PC-9 (cell line): ENCODE measurements around the gene MYO5B. TPM values are rescaled to one million over a fixed set of nuclear protein-coding genes. Genes with fewer than 3 reads are reported as not detected.

Experiments
- BruUV-seq: library from RNA; stranded (reverse); fragments of 400-500 nt; replicated peaks from 2 replicates; lab custom pipeline; 2021; lab: Mats Ljungman, UMichigan
- CTCF ChIA-PET: fragments of 300-600 bp; sonication (Branson Sonifier 250); formaldehyde crosslinking; loops from one replicate; lab custom pipeline; 2022; ENCODE audit warnings: antibody characterized with exemption; lab: Charles Lee
- POLR2A ChIA-PET: fragments of 300-600 bp; sonication (Branson Sonifier 250); formaldehyde crosslinking; loops from one replicate; lab custom pipeline; 2022; ENCODE audit warnings: antibody characterized with exemption; ENCODE audit not compliant: unreplicated experiment; lab: Charles Lee
- DNase-seq, 2 experiments: peaks; one replicate each; pipeline versions ENCODE4 v3.0.0 to v3.0.0-alpha.2; 2015 to 2022; ENCODE audit warnings: mixed read lengths in 1 of 2
- H2AFZ ChIP-seq: fragments of 200-600 bp; sonication (generic); 2 replicates; pipeline ENCODE4 v1.8.1; 2017; ENCODE audit warnings: antibody characterized with exemption
- H3F3A ChIP-seq: fragments of 200-600 bp; sonication (generic); 2 replicates; pipeline ENCODE4 v1.8.1; 2017; ENCODE audit warnings: antibody characterized with exemption, mild to moderate bottlenecking, low read depth; ENCODE audit not compliant: insufficient read depth
- H3K27ac ChIP-seq: fragments of 200-600 bp; sonication (generic); 2 replicates; pipeline ENCODE4 v1.6.1; 2016; ENCODE audit warnings: mixed run types
- H3K27me3 ChIP-seq: fragments of 200-600 bp; sonication (generic); 2 replicates; pipeline ENCODE4 v1.6.1; 2016; ENCODE audit warnings: low read depth, mixed run types; ENCODE audit not compliant: insufficient read depth
- H3K36me3 ChIP-seq: fragments of 200-600 bp; sonication (generic); 2 replicates; pipeline ENCODE4 v1.6.1; 2016; ENCODE audit warnings: low read depth, mixed run types
- H3K4me1 ChIP-seq: fragments of 200-600 bp; sonication (generic); replicated peaks from 2 replicates; pipeline ENCODE4 v1.6.1; 2016; ENCODE audit warnings: mixed run types; ENCODE audit not compliant: insufficient read depth
- H3K4me2 ChIP-seq: fragments of 200-600 bp; sonication (generic); 2 replicates; pipeline ENCODE4 v1.6.1; 2017; ENCODE audit warnings: mixed run types
- H3K4me3 ChIP-seq: fragments of 200-600 bp; sonication (generic); 2 replicates; pipeline ENCODE4 v1.6.1; 2016; ENCODE audit warnings: mixed run types
- H3K79me2 ChIP-seq: fragments of 200-600 bp; sonication (generic); 2 replicates; pipeline ENCODE4 v1.6.1; 2017; ENCODE audit warnings: low read depth, mixed run types
- H3K9me2 ChIP-seq: fragments of 200-600 bp; sonication (generic); 2 replicates; pipeline ENCODE4 v1.8.1; 2017; ENCODE audit warnings: mild to moderate bottlenecking; ENCODE audit not compliant: insufficient read depth
- H3K9me3 ChIP-seq: fragments of 200-600 bp; sonication (generic); 2 replicates; pipeline ENCODE4 v1.8.1; 2016; ENCODE audit warnings: low read depth; ENCODE audit not compliant: insufficient read depth
- H4K20me1 ChIP-seq: fragments of 200-600 bp; sonication (generic); 2 replicates; pipeline ENCODE4 v1.8.1; 2017; ENCODE audit not compliant: insufficient read depth
- EZH2 ChIP-seq: fragments of 200-600 bp; sonication (generic); IDR thresholded peaks from 2 replicates; pipeline ENCODE4 v1.8.0; 2017; ENCODE audit warnings: antibody characterized with exemption, low read depth
- intact Hi-C: fragments of 100-400 bp; cut with micrococcal nuclease; formaldehyde crosslinking; loops from one replicate; pipeline ENCODE4 v1.10.0; 2022; ENCODE audit not compliant: unreplicated experiment
- total RNA-seq: library from RNA; stranded (reverse); gene quantifications from 2 replicates; pipeline ENCODE4 v1.2.3, GENCODE V29; 2021
- TF ChIP-seq, protein P1 (sequence below): fragments of 200-600 bp; sonication (generic); conservative IDR thresholded peaks from 2 replicates; pipeline ENCODE4 v1.6.1; 2017; ENCODE audit warnings: mixed run types, antibody characterized with exemption, mild to moderate bottlenecking, moderate library complexity

MYO5B gene
- total RNA-seq, 1 experiment from 2014 or later: 25.4 TPM

DNA sequence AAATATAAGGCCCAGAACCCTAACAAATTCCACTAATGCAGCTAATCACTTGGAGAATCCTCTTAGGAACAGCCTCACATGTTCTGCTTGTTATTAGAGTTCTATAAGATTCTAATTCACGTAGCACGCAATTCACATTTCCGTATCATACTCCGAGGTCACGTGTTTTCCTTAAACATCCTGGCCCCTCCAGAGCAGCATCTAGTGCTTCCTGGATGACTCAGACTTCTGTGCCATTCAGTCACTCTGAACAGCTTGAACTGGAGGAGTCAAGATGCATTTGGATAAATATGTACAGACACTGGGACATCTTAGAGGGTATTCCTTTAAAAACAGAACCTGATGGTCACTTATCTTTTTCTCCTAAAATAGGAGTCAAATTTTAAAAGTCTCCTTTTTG, 156.5 kb downstream of the MYO5B start:
- H3K4me3 ChIP-seq: no peak overlapping the region

DNA sequence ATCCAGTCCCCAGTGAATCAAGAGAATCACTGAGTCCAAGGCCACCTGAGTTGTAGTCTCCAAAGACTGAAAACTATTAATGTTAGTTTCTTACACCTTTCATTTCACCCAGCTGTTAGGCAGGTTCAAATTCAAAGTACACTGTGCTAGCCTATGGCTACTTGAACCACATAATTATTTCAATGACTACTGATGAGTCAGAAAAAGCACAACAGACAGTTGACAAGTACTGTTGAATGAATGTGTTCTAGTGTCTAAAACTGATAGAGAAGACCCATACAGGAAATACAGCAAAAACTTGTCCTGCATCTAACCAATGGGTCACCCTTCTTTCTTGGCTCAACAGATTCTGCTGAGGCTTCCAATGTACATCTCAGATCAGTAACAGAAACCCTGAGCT, 160.9 kb downstream of the MYO5B start:
- no peaks in the 10 kb centered on the region for H3K79me2 ChIP-seq
- no peak overlapping the region for H3K4me2 ChIP-seq
- H3K4me1 ChIP-seq: no peaks in the 10 kb centered on the region
- H3K4me3 ChIP-seq: no peak overlapping the region
- intact Hi-C loops: no loop called here
- no peak for DNase-seq
- H2AFZ ChIP-seq: no peak overlapping the region
- H3K27ac ChIP-seq: no peak overlapping the region
- no peaks in the 10 kb centered on the region for H3K27me3 ChIP-seq
- no peaks in the 10 kb centered on the region for H3F3A ChIP-seq
- ChIA-PET CTCF (no interaction called here), POLR2A (no interaction called here)
- H3K9me3 ChIP-seq: no peaks in the 10 kb centered on the region
- TF ChIP-seq, protein P1, sequence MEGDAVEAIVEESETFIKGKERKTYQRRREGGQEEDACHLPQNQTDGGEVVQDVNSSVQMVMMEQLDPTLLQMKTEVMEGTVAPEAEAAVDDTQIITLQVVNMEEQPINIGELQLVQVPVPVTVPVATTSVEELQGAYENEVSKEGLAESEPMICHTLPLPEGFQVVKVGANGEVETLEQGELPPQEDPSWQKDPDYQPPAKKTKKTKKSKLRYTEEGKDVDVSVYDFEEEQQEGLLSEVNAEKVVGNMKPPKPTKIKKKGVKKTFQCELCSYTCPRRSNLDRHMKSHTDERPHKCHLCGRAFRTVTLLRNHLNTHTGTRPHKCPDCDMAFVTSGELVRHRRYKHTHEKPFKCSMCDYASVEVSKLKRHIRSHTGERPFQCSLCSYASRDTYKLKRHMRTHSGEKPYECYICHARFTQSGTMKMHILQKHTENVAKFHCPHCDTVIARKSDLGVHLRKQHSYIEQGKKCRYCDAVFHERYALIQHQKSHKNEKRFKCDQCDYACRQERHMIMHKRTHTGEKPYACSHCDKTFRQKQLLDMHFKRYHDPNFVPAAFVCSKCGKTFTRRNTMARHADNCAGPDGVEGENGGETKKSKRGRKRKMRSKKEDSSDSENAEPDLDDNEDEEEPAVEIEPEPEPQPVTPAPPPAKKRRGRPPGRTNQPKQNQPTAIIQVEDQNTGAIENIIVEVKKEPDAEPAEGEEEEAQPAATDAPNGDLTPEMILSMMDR: no peak
- TF ChIP-seq EZH2: no peak
- no peaks in the 10 kb centered on the region for H4K20me1 ChIP-seq
- no TSS peak for BruUV-seq
- no peaks in the 10 kb centered on the region for H3K9me2 ChIP-seq
- no peaks in the 10 kb centered on the region for H3K36me3 ChIP-seq

More for the DNA sequence above, 156.5 kb downstream of the MYO5B start:
- POLR2A ChIA-PET: no interaction called here
- Histone ChIP-seq H3K4me2 (no peak overlapping the region), H3K9me3 (no peaks in the 10 kb centered on the region), H2AFZ (no peak overlapping the region), H3K27me3 (no peaks in the 10 kb centered on the region), H3K27ac (no peak overlapping the region), H4K20me1 (no peaks in the 10 kb centered on the region), H3K9me2 (no peaks in the 10 kb centered on the region), H3F3A (no peaks in the 10 kb centered on the region), H3K79me2 (no peaks in the 10 kb centered on the region), H3K36me3 (no peaks in the 10 kb centered on the region), H3K4me1 (no peaks in the 10 kb centered on the region)
- no TSS peak for BruUV-seq
- TF ChIP-seq EZH2: no peak
- TF ChIP-seq, protein P1: no peak
- CTCF ChIA-PET: no interaction called here
- no peak for DNase-seq
- intact Hi-C loops: no loop called here

DNA sequence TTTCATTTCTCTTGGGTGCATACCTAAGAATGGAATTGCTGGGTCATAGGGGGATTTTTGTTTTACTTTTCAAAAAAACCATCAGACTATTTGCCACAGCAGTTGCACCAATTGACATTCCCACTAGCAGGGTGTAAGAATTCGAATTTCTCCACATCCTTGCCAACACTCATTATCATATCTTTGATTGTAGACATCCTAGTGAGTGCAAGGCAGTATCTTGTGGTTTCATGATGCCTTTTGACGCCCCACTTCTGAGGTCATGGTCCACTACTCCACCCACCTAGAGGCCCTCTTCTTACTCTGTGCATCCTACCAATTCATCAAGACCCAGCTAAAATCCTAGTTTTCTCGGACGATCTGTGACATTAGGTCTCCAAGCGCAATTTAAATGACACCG, 161.9 kb downstream of the MYO5B start:
- DNase-seq: no peak
- Histone ChIP-seq H3K36me3 (no peaks in the 10 kb centered on the region), H3K4me3 (no peak overlapping the region), H3K4me1 (no peaks in the 10 kb centered on the region), H3K27ac (no peak overlapping the region), H3K9me3 (no peaks in the 10 kb centered on the region), H3K9me2 (no peaks in the 10 kb centered on the region), H3K79me2 (no peaks in the 10 kb centered on the region), H4K20me1 (no peaks in the 10 kb centered on the region), H3K4me2 (no peak overlapping the region), H3K27me3 (no peaks in the 10 kb centered on the region), H2AFZ (no peak overlapping the region), H3F3A (no peaks in the 10 kb centered on the region)
- no peak for TF ChIP-seq EZH2
- TF ChIP-seq, protein P1: no peak
- ChIA-PET POLR2A (no interaction called here), CTCF (no interaction called here)
- intact Hi-C loops: no loop called here
- BruUV-seq: no TSS peak
